Measurements from ENCODE around the gene OR2C3. TPM values are rescaled to one million over a fixed set of nuclear protein-coding genes. Genes with fewer than 3 reads are reported as not detected.

The OR2C3 gene
- total RNA-seq, 4 donors from 2014 or later, result not detected

DNA sequence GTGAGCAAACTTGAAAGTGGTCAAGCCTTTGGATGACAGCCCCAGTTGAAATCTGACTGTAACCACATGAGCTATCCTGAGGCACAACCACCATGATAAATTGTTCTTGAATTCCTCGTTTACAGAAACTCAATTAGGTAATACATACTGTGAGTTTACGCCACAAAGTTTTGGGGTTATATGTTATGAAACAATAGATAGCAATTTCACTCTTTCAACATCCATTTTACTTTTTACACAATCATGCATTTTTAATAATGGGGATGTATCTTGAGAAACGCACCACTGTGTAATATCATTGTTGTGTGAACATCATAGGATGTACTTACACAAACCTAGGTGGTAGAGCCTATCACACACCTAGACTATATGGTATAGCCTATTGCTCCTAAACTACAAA is 35.4 kb downstream of the OR2C3 start:
- H3K27me3 ChIP-seq, result no peaks in the 10 kb centered on the region
- H3K4me1 ChIP-seq, result no peaks in the 10 kb centered on the region
- WGBS, result 60% methylated on average over 3 of the region's 3 CpGs
- H3K27ac ChIP-seq (replicated peaks in 1 of 4), result no peak overlapping the region
- TF ChIP-seq POLR2AphosphoS5 (IDR thresholded peaks at IDR 0.05) (no peak), POLR2A (IDR thresholded peaks at IDR 0.05; ENCODE audit: low read depth) (no peak)
- DNase-seq (ENCODE audit: extremely low spot score), result no peak
- H3K9me3 ChIP-seq, result no peaks in the 10 kb centered on the region
- H3K36me3 ChIP-seq, result no peaks in the 10 kb centered on the region
- H3K4me3 ChIP-seq, result no peak overlapping the region
- intact Hi-C loops (cut with DNase I), result no loop called here

GRCh38 chr1:247496581-247497285 is 39.5 kb downstream of the OR2C3 start:
- peaks cover 0 to 2% (median 0%) of the 10 kb centered on the region in 4 donors for H3K27me3 ChIP-seq
- H3K9me3 ChIP-seq, result no peaks in the 10 kb centered on the region
- no peaks in the 10 kb centered on the region for H3K36me3 ChIP-seq
- intact Hi-C loops (cut with DNase I), result no loop called here
- H3K4me3 ChIP-seq, result no peak overlapping the region
- TF ChIP-seq EP300 (IDR thresholded peaks at IDR 0.05), result no peak
- no peak for TF ChIP-seq POLR2AphosphoS5 (IDR thresholded peaks at IDR 0.05)
- TF ChIP-seq POLR2A (IDR thresholded peaks at IDR 0.05; ENCODE audit: low read depth), result no peak
- no peak for TF ChIP-seq CTCF (IDR thresholded peaks at IDR 0.05)
- no peak for DNase-seq (ENCODE audit: extremely low spot score)
- H3K4me1 ChIP-seq, result no peaks in the 10 kb centered on the region
- H3K27ac ChIP-seq (replicated peaks in 1 of 4), result no peak overlapping the region
- WGBS, result 51% methylated on average over 10 of the region's 10 CpGs

DNA sequence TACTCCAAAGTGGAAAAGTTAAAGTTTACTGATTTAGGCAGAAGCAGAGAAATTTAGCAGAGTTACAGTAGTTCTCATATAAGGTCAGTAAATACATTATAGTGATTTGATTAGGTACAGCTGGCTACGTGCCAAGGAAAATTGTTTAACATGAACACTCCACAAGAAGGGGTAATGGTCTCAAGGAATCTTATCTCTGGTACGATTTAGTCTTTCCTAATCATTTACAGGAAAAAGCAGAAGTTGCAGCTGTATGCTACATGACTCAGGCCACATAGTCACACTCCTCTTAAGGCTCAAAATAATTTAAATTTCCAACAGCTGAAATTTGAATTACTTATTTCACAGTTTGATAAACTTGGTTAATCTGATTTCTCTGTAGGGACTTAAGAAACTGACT is 41.5 kb downstream of the OR2C3 start:
- H3K4me3 ChIP-seq, result no peak overlapping the region
- peaks cover 0 to 7% (median 0%) of the 10 kb centered on the region in 4 donors for H3K27me3 ChIP-seq
- no peak overlapping the region for H3K27ac ChIP-seq (replicated peaks in 1 of 4)
- TF ChIP-seq POLR2A (IDR thresholded peaks at IDR 0.05; ENCODE audit: low read depth), result no peak
- no peak for TF ChIP-seq EP300 (IDR thresholded peaks at IDR 0.05)
- TF ChIP-seq CTCF (IDR thresholded peaks at IDR 0.05), result no peak
- no peak for TF ChIP-seq POLR2AphosphoS5 (IDR thresholded peaks at IDR 0.05)
- no peaks in the 10 kb centered on the region for H3K4me1 ChIP-seq
- 23% methylated on average over 2 of the region's 2 CpGs for WGBS
- H3K9me3 ChIP-seq, result no peaks in the 10 kb centered on the region
- intact Hi-C loops (cut with DNase I), result no loop called here
- DNase-seq (ENCODE audit: extremely low spot score), result no peak
- H3K36me3 ChIP-seq, result no peaks in the 10 kb centered on the region

- 63% methylated on average over 1 of the region's 1 CpG for WGBS
- Histone ChIP-seq H3K36me3 (no peaks in the 10 kb centered on the region), H3K4me3 (no peak overlapping the region), H3K4me1 (no peaks in the 10 kb centered on the region), H3K27ac (replicated peaks in 1 of 4) (no peak overlapping the region), H3K9me3 (no peaks in the 10 kb centered on the region), H3K27me3 (peaks cover 0 to 7% (median 0%) of the 10 kb centered on the region in 4 donors)
- intact Hi-C loops (cut with DNase I), result no loop called here
- DNase-seq (ENCODE audit: extremely low spot score), result no peak
- TF ChIP-seq CTCF (IDR thresholded peaks at IDR 0.05) (no peak), POLR2A (IDR thresholded peaks at IDR 0.05; ENCODE audit: low read depth) (no peak), POLR2AphosphoS5 (IDR thresholded peaks at IDR 0.05) (no peak), EP300 (IDR thresholded peaks at IDR 0.05) (no peak)
Measured at GRCh38 chr1:247493106-247493505, 43.1 kb downstream of the OR2C3 start.

- WGBS, result 84% methylated on average over 9 of the region's 12 CpGs
- H3K4me3 ChIP-seq, result no peak overlapping the region
Measured at GRCh38 chr1:247491328-247491727, 44.9 kb downstream of the OR2C3 start.

More at GRCh38 chr1:247491328-247491727, 44.9 kb downstream of the OR2C3 start:
- H3K9me3 ChIP-seq, result no peaks in the 10 kb centered on the region
- H3K36me3 ChIP-seq, result no peaks in the 10 kb centered on the region
- H3K4me1 ChIP-seq, result no peaks in the 10 kb centered on the region
- H3K27ac ChIP-seq (replicated peaks in 1 of 4), result no peak overlapping the region
- intact Hi-C loops (cut with DNase I), result no loop called here
- TF ChIP-seq EP300 (IDR thresholded peaks at IDR 0.05) (no peak), CTCF (IDR thresholded peaks at IDR 0.05) (no peak), POLR2AphosphoS5 (IDR thresholded peaks at IDR 0.05) (no peak), POLR2A (IDR thresholded peaks at IDR 0.05; ENCODE audit: low read depth) (no peak)
- DNase-seq (ENCODE audit: extremely low spot score), result no peak
- peaks cover 0 to 7% (median 0%) of the 10 kb centered on the region in 4 donors for H3K27me3 ChIP-seq

Data from esophagus muscularis mucosa (tissue), 4 donors.